Fibroblast of skin of back (primary cell): Measurements from ENCODE around the gene KCTD19.

Experiments
- DNase-seq: peaks from one replicate; pipeline ENCODE4 v3.0.0-alpha.2; 2013

The KCTD19 gene

DNA sequence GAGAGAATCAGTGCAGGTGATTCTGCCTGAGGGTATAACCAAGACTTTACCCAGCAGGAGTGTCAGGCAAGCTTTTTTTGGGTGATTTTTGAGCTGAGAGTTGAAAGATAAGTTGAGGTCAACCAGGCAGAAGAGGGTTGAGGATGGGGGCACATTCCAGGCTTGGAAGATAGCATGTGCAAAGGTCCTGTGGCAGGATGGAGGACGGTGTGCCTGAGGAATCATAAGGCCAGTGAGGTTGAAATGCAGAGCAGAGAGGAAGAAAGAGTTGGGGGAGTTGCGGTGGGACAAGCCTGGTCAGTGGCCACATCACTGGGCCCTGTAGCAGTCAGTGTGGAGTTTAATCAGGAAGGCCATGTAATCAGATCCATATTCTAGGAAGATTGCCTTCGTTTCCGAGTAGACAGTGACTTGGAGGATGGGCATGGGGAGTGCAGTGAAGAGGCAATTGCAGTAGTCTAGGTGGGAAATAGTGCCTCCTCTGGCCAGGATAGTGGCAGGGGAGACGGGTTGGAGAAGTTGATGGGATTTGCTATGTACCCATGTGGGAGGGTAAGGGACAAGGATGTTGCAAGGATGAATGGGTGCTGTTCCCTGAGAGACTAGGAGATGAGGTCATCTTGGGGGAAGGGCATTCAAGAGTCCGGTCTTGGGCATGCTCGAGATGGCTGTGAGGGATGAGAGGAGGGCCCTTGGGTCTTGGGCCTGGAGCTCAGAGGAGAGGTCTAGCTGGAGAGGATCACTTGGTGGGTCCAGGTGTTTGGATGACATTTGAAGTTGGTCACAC is 43.3 kb downstream of the KCTD19 start:
- DNase-seq: peak; percentile 46

GRCh38 chr16:67282447-67282805 is 44.1 kb downstream of the KCTD19 start:
- DNase-seq: no peak

DNA sequence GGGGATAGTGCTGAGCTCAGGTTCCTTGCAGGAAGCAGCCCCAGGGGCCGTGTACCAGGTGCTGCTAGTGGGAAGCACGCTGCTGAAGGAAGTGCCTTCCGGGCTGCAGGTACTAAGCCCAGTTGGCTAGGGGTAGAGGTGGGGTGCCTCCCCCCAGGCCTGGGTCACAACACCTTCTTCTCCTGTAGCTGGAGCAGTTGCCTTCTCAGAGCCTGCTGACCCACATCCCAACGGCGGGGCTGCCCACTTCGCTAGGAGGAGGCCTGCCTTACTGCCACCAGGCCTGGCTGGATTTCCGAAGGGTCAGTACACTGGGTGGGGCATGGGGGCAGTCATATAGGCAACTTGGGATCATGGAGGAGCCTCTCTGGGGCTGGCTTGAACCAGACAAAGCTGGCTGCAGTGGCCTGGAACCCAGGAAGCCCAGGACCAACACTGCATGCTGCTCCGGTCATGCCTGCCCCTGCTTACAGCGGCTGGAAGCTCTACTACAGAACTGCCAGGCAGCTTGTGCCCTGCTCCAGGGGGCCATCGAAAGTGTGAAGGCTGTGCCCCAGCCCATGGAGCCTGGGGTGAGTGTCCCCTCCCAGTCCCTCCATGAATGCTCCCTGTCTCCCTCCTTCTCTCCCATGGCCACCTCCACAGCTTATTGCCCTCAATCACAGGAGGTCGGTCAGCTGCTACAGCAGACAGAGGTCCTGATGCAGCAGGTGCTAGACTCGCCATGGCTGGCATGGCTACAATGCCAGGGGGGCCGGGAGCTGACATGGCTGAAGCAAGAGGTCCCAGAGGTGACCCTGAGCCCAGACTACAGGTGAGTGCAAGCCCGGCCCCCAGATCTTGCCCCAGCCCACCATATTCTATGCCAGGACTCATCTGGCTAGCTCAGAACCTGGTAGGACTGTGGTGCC is 44.8 kb downstream of the KCTD19 start:
- DNase-seq: no peak

DNA sequence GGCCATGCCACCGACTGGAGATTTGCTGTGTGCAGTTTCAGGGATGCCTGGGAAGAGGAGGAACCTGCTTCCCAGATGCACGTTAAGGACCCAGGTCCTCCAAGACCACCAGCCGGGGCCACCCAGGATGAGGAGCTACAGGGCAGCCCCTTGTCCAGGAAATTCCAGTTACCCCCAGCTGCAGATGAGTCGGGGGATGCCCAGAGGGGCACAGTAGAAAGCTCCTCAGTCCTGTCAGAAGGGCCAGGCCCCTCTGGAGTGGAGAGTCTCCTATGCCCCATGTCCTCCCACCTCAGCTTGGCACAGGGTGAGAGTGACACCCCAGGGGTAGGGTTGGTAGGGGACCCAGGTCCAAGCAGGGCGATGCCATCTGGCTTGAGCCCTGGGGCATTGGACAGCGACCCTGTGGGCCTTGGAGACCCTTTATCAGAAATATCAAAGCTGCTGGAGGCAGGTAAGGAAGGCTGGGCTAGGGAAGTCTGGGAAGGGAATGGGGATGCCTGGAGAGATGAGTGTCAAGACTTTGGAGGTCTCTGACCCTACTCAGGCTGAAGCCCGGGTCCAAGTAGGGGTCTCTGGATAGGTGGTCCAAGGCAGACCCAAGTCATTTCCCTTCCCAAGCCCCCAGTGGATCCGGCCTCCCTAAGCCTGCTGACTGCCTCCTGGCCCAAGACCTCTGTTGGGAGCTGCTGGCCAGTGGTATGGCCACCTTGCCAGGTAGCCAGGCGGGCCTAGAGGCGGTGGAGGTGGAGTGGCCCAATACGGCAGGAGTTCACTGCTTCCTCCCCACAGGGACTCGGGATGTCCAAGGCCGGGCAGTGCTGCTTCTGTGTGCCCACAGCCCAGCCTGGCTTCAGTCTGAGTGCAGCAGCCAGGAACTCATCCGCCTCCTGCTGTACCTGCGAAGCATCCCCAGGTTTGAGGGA is 46.2 kb downstream of the KCTD19 start:
- DNase-seq: no peak

- DNase-seq: peak; percentile 78
These were observed 47.0 kb downstream of the KCTD19 start, which contains the start of gene PLEKHG4 for GRCh38 chr16:67279296-67280089. Gene PLEKHG4 (plus strand): TSS chr16:67279532. CDS start chr16:67280045, 513 bp downstream.

- DNase-seq: peak; percentile 25
These were observed 47.7 kb downstream of the KCTD19 start for GRCh38 chr16:67278773-67279295.

- peak; percentile 92 for DNase-seq
These were observed 48.4 kb downstream of the KCTD19 start for GRCh38 chr16:67277999-67278772.

- peak; percentile 99 for DNase-seq
These were observed 49.1 kb downstream of the KCTD19 start for GRCh38 chr16:67277294-67277998.

- no peak for DNase-seq
These were observed 51.2 kb downstream of the KCTD19 start for GRCh38 chr16:67275321-67275720.

GRCh38 chr16:67271446-67271845 is 55.1 kb downstream of the KCTD19 start:
- no peak for DNase-seq

GRCh38 chr16:67270931-67271338 is 55.6 kb downstream of the KCTD19 start:
- no peak for DNase-seq

GRCh38 chr16:67269766-67270165 is 56.8 kb downstream of the KCTD19 start:
- DNase-seq: peak; percentile 47

- peak; percentile 96 for DNase-seq
These were observed 58.4 kb downstream of the KCTD19 start for GRCh38 chr16:67268136-67268579.

DNA sequence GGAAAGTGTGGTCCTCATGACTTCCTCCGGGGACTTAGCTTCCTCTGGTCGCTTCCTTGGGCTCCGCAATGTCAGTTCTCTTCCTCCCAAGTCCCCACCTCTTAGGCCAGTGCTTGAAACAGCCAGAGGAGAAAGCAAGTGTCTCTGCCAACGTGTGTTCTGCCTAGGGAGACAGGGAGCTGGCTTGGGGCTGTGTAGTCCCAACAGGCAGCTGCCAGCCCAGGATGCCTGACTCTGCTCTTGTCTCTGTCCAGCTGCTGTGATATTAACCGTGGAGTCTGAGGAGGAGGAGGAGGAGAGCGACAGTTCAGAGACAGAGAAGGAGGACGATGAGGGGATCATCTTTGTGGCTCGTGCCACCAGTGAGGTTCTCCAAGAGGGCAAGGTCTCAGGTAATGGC is 60.7 kb downstream of the KCTD19 start:
- no peak for DNase-seq

- DNase-seq: no peak
These were observed 61.7 kb downstream of the KCTD19 start for GRCh38 chr16:67264866-67265265.

DNA sequence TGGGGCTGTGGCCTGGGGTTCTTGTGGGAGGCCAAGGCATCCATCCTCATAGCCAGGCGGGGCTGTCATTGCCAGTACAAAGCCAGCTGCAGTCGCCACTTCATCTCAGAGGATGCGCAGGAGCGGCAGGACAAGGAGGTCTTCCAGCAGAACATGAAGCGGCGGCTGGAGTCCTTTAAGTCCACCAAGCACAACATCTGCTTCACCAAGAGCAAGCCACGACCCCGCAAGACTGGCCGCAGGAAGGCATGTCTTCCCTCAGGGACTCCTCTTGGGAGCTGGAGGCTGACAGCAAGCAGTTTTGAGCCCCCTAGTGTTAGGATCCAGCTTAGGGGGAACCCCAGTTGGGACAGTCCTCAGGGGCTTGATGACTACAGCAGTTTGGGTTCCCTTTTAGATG is 62.3 kb downstream of the KCTD19 start:
- no peak for DNase-seq

GRCh38 chr16:67263201-67263600 is 63.3 kb downstream of the KCTD19 start:
- no peak for DNase-seq

GRCh38 chr16:67260426-67261063 is 66.0 kb downstream of the KCTD19 start:
- peak; percentile 57 for DNase-seq

DNA sequence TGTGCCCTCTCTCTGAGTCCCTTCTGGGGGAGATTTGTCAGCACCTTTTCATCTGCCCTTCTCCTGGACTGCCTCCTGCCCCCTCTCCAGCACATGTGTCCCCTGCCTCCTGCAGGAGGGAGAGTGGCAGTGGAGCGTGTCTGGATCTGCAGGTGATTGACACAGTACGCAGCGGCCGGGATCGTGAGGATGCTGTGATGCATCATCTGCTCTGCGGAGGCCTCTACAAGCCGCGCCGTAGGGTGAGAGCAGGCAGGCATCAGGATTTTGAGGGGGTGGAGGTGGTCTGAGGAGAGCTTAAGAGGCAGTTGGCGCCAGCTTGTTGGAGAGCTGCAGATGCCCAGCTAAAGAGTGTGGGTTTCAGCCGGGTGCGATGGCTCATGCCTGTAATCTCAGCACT is 66.8 kb downstream of the KCTD19 start:
- no peak for DNase-seq
